Neural progenitor cell (in vitro differentiated cells): ENCODE measurements around the gene ANKDD1A. TPM values are rescaled to one million over a fixed set of nuclear protein-coding genes. Genes with fewer than 3 reads are reported as not detected.

Experiments used
- DNase-seq: peaks from one replicate; pipeline ENCODE4 v3.0.0-alpha.2; 2016; ENCODE audit warnings: low spot score
- H2AFZ ChIP-seq: fragments of 200-600 bp; sonication (generic); replicated peaks from 2 replicates; pipeline ENCODE4 v1.6.1; 2016; ENCODE audit warnings: antibody characterized with exemption
- H3F3A ChIP-seq: fragments of 200-600 bp; sonication (generic); 2 replicates; pipeline ENCODE4 v1.6.1; 2016; ENCODE audit warnings: antibody characterized with exemption, low read depth
- H3K27ac ChIP-seq: fragments of 200-600 bp; sonication (generic); 2 replicates; pipeline ENCODE4 v1.5.1; 2016; ENCODE audit warnings: mild to moderate bottlenecking
- H3K27me3 ChIP-seq: fragments of 200-600 bp; sonication (generic); 2 replicates; pipeline ENCODE4 v1.6.1; 2016; ENCODE audit warnings: mild to moderate bottlenecking, moderate library complexity
- H3K36me3 ChIP-seq: fragments of 200-600 bp; sonication (generic); 2 replicates; pipeline ENCODE4 v1.5.1; 2016
- H3K4me1 ChIP-seq: fragments of 200-600 bp; sonication (generic); 2 replicates; pipeline ENCODE4 v1.6.1; 2016; ENCODE audit warnings: mixed run types
- H3K4me2 ChIP-seq: fragments of 200-600 bp; sonication (generic); 2 replicates; pipeline ENCODE4 v1.6.1; 2016
- H3K4me3 ChIP-seq: fragments of 200-600 bp; sonication (generic); 2 replicates; pipeline ENCODE4 v1.5.1; 2016
- H3K79me2 ChIP-seq: fragments of 200-600 bp; sonication (generic); 2 replicates; pipeline ENCODE4 v1.6.1; 2016; ENCODE audit warnings: low read depth
- H3K9ac ChIP-seq: fragments of 200-600 bp; sonication (generic); 2 replicates; pipeline ENCODE4 v1.6.1; 2016
- H3K9me3 ChIP-seq: fragments of 200-600 bp; sonication (generic); 2 replicates; pipeline ENCODE4 v1.5.1; 2016; ENCODE audit warnings: low read depth
- H4K20me1 ChIP-seq: fragments of 200-600 bp; sonication (generic); 2 replicates; pipeline ENCODE4 v1.6.1; 2016; ENCODE audit warnings: low read depth
- H3K27ac Mint-ChIP-seq: 3 replicates; pipeline ENCODE4 v1.8.0; 2021; ENCODE audit warnings: mixed read lengths
- H3K27me3 Mint-ChIP-seq: 2 replicates; pipeline ENCODE4 v1.8.0; 2022; ENCODE audit warnings: low read depth, mild to moderate bottlenecking, inconsistent platforms, moderate library complexity, mixed read lengths; ENCODE audit not compliant: insufficient read depth
- H3K36me3 Mint-ChIP-seq: 3 replicates; pipeline ENCODE4 v1.8.0; 2021; ENCODE audit warnings: mixed read lengths
- H3K4me1 Mint-ChIP-seq: 3 replicates; pipeline ENCODE4 v1.8.0; 2021; ENCODE audit warnings: mixed read lengths
- H3K4me3 Mint-ChIP-seq: 3 replicates; pipeline ENCODE4 v1.8.0; 2021; ENCODE audit warnings: mild to moderate bottlenecking, moderate library complexity, mixed read lengths
- H3K9me3 Mint-ChIP-seq: 3 replicates; pipeline ENCODE4 v1.8.0; 2020; ENCODE audit warnings: mixed read lengths
- EZH2 ChIP-seq: fragments of 200-600 bp; sonication (generic); IDR thresholded peaks from 2 replicates; pipeline ENCODE4 v1.6.1; 2017; ENCODE audit warnings: antibody characterized with exemption, mild to moderate bottlenecking, moderate library complexity
- EZH2phosphoT487 ChIP-seq: fragments of 200-600 bp; sonication (generic); IDR thresholded peaks from 2 replicates; pipeline ENCODE4 v1.6.1; 2017; ENCODE audit warnings: antibody characterized with exemption
- total RNA-seq: library from RNA; depleted of rRNA; stranded (reverse); fragments of >200 nt; gene quantifications from 2 replicates; pipeline ENCODE4 v1.2.3, GENCODE V29; 2015; ENCODE audit warnings: low replicate concordance
- TF ChIP-seq, protein P1 (sequence below): fragments of 200-600 bp; sonication (generic); IDR thresholded peaks from 2 replicates; pipeline ENCODE4 v1.5.1; 2017; ENCODE audit warnings: antibody characterized with exemption, mild to moderate bottlenecking

ANKDD1A gene
- total RNA-seq, 1 donor from 2014 or later, result 6.1 TPM

DNA sequence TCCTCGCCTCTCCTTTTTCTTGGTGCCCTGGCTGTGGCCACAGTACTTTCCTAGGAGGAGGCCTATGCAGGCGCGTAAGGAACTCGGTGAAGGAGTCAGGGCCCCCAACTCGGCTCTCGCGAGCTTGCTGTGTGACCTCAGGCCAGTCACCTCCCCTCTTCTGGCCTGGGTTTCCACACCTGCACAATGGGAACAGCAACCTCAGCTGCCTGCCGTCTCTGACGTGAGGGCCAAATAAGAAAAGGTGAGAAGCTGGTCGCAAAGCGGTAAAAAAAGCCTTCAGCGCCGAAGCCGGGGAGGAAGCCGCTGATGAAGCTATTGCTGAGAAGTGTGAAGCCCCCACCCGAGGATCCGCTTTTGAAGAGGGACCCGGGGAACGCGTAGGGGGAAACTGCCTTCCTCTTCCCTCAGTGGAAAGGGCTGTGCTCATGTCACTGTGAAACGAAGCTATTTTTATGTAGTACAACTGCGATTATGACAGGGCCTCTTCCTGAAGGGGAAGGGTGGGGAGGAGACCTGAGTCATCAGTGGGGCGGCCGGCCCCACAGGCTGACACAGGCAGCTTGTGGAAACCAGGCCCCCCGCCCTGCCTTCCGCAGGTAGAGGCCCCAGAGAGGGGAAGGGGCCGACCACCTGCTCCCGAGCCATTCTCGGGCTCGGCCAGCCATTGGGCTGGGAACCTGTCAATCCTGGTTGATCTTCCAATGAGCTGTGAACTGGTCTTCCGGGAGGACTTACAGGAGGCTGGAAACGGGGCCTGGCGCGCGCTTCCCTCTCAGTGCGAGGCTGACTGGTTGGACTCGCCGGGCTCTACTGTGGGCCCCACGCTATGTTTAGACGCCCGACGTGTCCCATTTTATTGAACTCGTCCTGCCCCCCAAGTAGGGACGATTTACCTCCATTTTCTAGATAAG lies 18.0 kb upstream of the ANKDD1A start:
- Histone ChIP-seq H3K4me2 (peak overlapping the region; percentile 80), H2AFZ (peak overlapping the region; percentile 96), H3K36me3 (no peaks in the 10 kb centered on the region), H3K27ac (peak overlapping the region; percentile 87), H4K20me1 (no peaks in the 10 kb centered on the region), H3K9me3 (no peaks in the 10 kb centered on the region), H3K79me2 (no peaks in the 10 kb centered on the region), H3K4me3 (peak overlapping the region; percentile 42), H3K9ac (no peak overlapping the region), H3F3A (peaks cover 29% of the 10 kb centered on the region), H3K4me1 (peaks cover 37% of the 10 kb centered on the region), H3K27me3 (no peaks in the 10 kb centered on the region)
- Mint-ChIP-seq H3K9me3 (no peaks in the 10 kb centered on the region), H3K36me3 (no peaks in the 10 kb centered on the region), H3K4me3 (peak overlapping the region; percentile 69), H3K4me1 (peaks cover 42% of the 10 kb centered on the region), H3K27me3 (peaks cover 4% of the 10 kb centered on the region), H3K27ac (peak overlapping the region; percentile 83)
- TF ChIP-seq, protein P1, sequence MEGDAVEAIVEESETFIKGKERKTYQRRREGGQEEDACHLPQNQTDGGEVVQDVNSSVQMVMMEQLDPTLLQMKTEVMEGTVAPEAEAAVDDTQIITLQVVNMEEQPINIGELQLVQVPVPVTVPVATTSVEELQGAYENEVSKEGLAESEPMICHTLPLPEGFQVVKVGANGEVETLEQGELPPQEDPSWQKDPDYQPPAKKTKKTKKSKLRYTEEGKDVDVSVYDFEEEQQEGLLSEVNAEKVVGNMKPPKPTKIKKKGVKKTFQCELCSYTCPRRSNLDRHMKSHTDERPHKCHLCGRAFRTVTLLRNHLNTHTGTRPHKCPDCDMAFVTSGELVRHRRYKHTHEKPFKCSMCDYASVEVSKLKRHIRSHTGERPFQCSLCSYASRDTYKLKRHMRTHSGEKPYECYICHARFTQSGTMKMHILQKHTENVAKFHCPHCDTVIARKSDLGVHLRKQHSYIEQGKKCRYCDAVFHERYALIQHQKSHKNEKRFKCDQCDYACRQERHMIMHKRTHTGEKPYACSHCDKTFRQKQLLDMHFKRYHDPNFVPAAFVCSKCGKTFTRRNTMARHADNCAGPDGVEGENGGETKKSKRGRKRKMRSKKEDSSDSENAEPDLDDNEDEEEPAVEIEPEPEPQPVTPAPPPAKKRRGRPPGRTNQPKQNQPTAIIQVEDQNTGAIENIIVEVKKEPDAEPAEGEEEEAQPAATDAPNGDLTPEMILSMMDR, result no peak
- TF ChIP-seq EZH2phosphoT487, result no peak
- no peak for TF ChIP-seq EZH2
- peak; percentile 97 for DNase-seq

GRCh38 chr15:64894395-64895056 lies 17.2 kb upstream of the ANKDD1A start:
- H3K9ac ChIP-seq, result no peak overlapping the region
- peak overlapping the region; percentile 42 for H3K4me3 ChIP-seq
- Mint-ChIP-seq H3K9me3 (peaks cover 2% of the 10 kb centered on the region), H3K27ac (peak overlapping the region; percentile 83), H3K4me1 (peaks cover 42% of the 10 kb centered on the region), H3K4me3 (peak overlapping the region; percentile 69), H3K27me3 (peaks cover 6% of the 10 kb centered on the region), H3K36me3 (no peaks in the 10 kb centered on the region)
- H3K27ac ChIP-seq, result peak overlapping the region; percentile 87
- no peaks in the 10 kb centered on the region for H3K79me2 ChIP-seq
- no peaks in the 10 kb centered on the region for H3K9me3 ChIP-seq
- H3F3A ChIP-seq, result peaks cover 29% of the 10 kb centered on the region
- peak; percentile 83 for DNase-seq
- peak overlapping the region; percentile 96 for H2AFZ ChIP-seq
- H4K20me1 ChIP-seq, result no peaks in the 10 kb centered on the region
- no peak for TF ChIP-seq EZH2phosphoT487
- TF ChIP-seq EZH2, result no peak
- TF ChIP-seq, protein P1, result no peak
- H3K27me3 ChIP-seq, result no peaks in the 10 kb centered on the region
- peaks cover 38% of the 10 kb centered on the region for H3K4me1 ChIP-seq
- no peaks in the 10 kb centered on the region for H3K36me3 ChIP-seq
- peak overlapping the region; percentile 80 for H3K4me2 ChIP-seq

DNA sequence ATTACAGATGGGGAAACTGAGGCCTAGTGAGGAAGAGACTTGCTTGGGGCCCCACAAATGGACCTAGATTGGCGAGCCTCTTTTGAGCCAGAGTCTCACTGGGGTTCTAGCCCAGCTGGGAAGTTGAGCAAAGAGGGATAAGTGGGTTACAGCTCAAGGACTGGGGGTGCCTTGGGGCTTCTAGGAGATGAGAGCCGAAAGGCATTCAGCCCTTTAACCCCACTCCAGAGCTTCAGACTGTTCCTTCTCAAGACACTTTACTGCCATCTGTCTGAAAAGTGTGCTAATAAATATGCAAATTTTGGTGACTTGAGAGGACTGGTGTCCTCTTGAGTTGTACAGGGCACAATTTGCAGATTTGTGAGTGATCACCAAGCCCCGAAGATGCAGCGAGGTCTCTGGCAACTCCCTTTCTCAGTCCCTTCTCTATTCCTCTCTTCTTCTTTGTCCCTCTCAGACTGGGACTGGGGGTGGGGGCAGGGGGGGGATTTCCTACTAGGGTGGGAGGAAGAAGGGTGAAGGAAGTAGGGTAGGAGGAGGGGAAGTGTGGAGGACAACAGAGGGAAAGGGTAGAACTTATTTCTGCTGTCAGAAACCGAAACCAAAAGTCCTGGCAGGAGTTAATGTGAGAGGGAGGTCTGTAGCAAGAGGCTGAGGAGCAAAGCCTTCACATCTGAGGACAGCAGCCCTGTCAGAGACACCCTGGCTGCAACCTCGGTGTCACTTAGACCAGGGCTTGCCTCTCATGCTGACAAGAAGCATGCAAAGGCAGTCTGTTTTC lies 16.2 kb upstream of the ANKDD1A start:
- peaks cover 42% of the 10 kb centered on the region for H3K4me1 Mint-ChIP-seq
- Histone ChIP-seq H3F3A (peaks cover 29% of the 10 kb centered on the region), H3K4me2 (peak overlapping the region; percentile 80), H3K9me3 (no peaks in the 10 kb centered on the region), H3K79me2 (no peaks in the 10 kb centered on the region), H3K36me3 (no peaks in the 10 kb centered on the region), H3K9ac (no peak overlapping the region), H3K27ac (no peak overlapping the region), H3K4me1 (peaks cover 38% of the 10 kb centered on the region), H2AFZ (peak overlapping the region; percentile 54), H3K4me3 (peak overlapping the region; percentile 42), H4K20me1 (no peaks in the 10 kb centered on the region), H3K27me3 (no peaks in the 10 kb centered on the region)
- H3K27ac Mint-ChIP-seq, result no peak overlapping the region
- H3K4me3 Mint-ChIP-seq, result no peak overlapping the region
- DNase-seq, result no peak
- peaks cover 6% of the 10 kb centered on the region for H3K27me3 Mint-ChIP-seq
- H3K36me3 Mint-ChIP-seq, result no peaks in the 10 kb centered on the region
- peaks cover 2% of the 10 kb centered on the region for H3K9me3 Mint-ChIP-seq
- TF ChIP-seq EZH2 (no peak), EZH2phosphoT487 (no peak)
- TF ChIP-seq, protein P1, result no peak
